ENCODE data around the gene ODC1.

ODC1 gene

GRCh38 chr2:10433947-10434885 lies 13.9 kb downstream of the ODC1 start:
- no peak for DNase-seq (ENCODE audit: low read depth)

- no peak for DNase-seq (ENCODE audit: low read depth)
Observed at GRCh38 chr2:10433264-10433946, 14.7 kb downstream of the ODC1 start.

GRCh38 chr2:10432311-10433181 lies 15.6 kb downstream of the ODC1 start:
- DNase-seq (ENCODE audit: low read depth): no peak

GRCh38 chr2:10431797-10432196 lies 16.3 kb downstream of the ODC1 start:
- no peak for DNase-seq (ENCODE audit: low read depth)

- no peak for DNase-seq (ENCODE audit: low read depth)
Observed at GRCh38 chr2:10430886-10431622, 17.1 kb downstream of the ODC1 start.

GRCh38 chr2:10428924-10429323 lies 19.2 kb downstream of the ODC1 start:
- no peak for DNase-seq (ENCODE audit: low read depth)

- DNase-seq (ENCODE audit: low read depth): no peak
Observed at GRCh38 chr2:10428355-10428754, 19.8 kb downstream of the ODC1 start.

- DNase-seq (ENCODE audit: low read depth): no peak
Observed at GRCh38 chr2:10427618-10427949, 20.5 kb downstream of the ODC1 start.

- DNase-seq (ENCODE audit: low read depth): no peak
Observed at GRCh38 chr2:10426726-10427617, 21.2 kb downstream of the ODC1 start.

GRCh38 chr2:10425699-10426098 lies 22.4 kb downstream of the ODC1 start:
- no peak for DNase-seq (ENCODE audit: low read depth)

GRCh38 chr2:10424916-10425505 lies 23.1 kb downstream of the ODC1 start:
- DNase-seq (ENCODE audit: low read depth): no peak

- DNase-seq (ENCODE audit: low read depth): no peak
Observed at GRCh38 chr2:10424051-10424450, 24.1 kb downstream of the ODC1 start.

- DNase-seq (ENCODE audit: low read depth): no peak
Observed at GRCh38 chr2:10423400-10423774, 24.7 kb downstream of the ODC1 start.

- no peak for DNase-seq (ENCODE audit: low read depth)
Observed at GRCh38 chr2:10422732-10423399, 25.3 kb downstream of the ODC1 start.

GRCh38 chr2:10422251-10422650 lies 25.9 kb downstream of the ODC1 start:
- no peak for DNase-seq (ENCODE audit: low read depth)

- no peak for DNase-seq (ENCODE audit: low read depth)
Observed at GRCh38 chr2:10419553-10420257, 28.4 kb downstream of the ODC1 start.

GRCh38 chr2:10417551-10418335 lies 30.4 kb downstream of the ODC1 start:
- no peak for DNase-seq (ENCODE audit: low read depth)

GRCh38 chr2:10415640-10416039 lies 32.5 kb downstream of the ODC1 start:
- DNase-seq (ENCODE audit: low read depth): no peak

Measured in activated T-cell treated with anti-CD3 and anti-CD28 coated beads for 1 hour (primary cell).